Kidney (tissue), 14 donors: ENCODE results near the gene LMBRD2. TPM values are rescaled to one million over a fixed set of nuclear protein-coding genes. Genes with fewer than 3 reads are reported as not detected.

Experiments
- DNase-seq, 5 donors: peaks; one replicate each; pipeline ENCODE4 v3.0.0-alpha.2; 2013 to 2020
- FAIRE-seq: peaks from 2 replicates; lab custom pipeline; 2012; peaks lifted over from hg19 to GRCh38; lab: Jason Lieb, UNC
- H3K27ac ChIP-seq, 2 donors: one replicate each; pipeline ENCODE4 v1.7.0; 2013; ENCODE audit warnings: low read depth in 2 of 2, low read length in 2 of 2, inconsistent platforms in 1 of 2
- H3K27me3 ChIP-seq: one replicate; pipeline ENCODE4 v1.7.1; 2013; ENCODE audit warnings: low read length, inconsistent platforms; ENCODE audit not compliant: control insufficient read depth, insufficient read depth
- H3K36me3 ChIP-seq, 3 donors: one replicate each; pipeline versions ENCODE4 v1.7.0 to v1.7.1; 2013; ENCODE audit warnings: low read length in 3 of 3, control low read depth in 1 of 3, inconsistent platforms in 1 of 3; ENCODE audit not compliant: insufficient read depth in 3 of 3, control insufficient read depth in 2 of 3
- H3K4me1 ChIP-seq, 3 donors: one replicate each; pipeline versions ENCODE4 v1.7.0 to v1.7.1; 2013; ENCODE audit warnings: low read length in 3 of 3, inconsistent platforms in 1 of 3, low read depth in 1 of 3; ENCODE audit not compliant: control insufficient read depth in 2 of 3, insufficient read depth in 2 of 3
- H3K4me3 ChIP-seq, 3 donors: one replicate each; pipeline versions ENCODE4 v1.7.0 to v1.8.1; 2013; ENCODE audit warnings: low read length in 3 of 3, control low read depth in 1 of 3, inconsistent platforms in 1 of 3
- H3K9ac ChIP-seq, 3 donors: one replicate each; pipeline versions ENCODE4 v1.7.0 to v1.7.1; 2013; ENCODE audit warnings: low read length in 3 of 3, control low read depth in 1 of 3, inconsistent platforms in 1 of 3
- H3K9me3 ChIP-seq, 3 donors: one replicate each; pipeline versions ENCODE4 v1.7.0 to v1.7.1; 2013; ENCODE audit warnings: low read length in 3 of 3, control low read depth in 1 of 3, inconsistent platforms in 1 of 3; ENCODE audit not compliant: control insufficient read depth in 2 of 3, insufficient read depth in 1 of 3
- intact Hi-C: fragments of 100-400 bp; cut with DNase I; formaldehyde crosslinking; loops from one replicate; pipeline ENCODE4 v1.11.1; 2022
- polyA plus RNA-seq: library from polyadenylated mRNA; stranded (reverse); fragments of 350-450 nt; fragmentation: Illumina TruSeq; extraction: RNeasy Lipid Tissue Mini Kit (QIAGEN cat#74804); gene quantifications from one replicate; pipeline ENCODE4 v1.2.3, GENCODE V29; 2014; ENCODE audit warnings: low read depth, low replicate concordance; ENCODE audit not compliant: insufficient read depth
- total RNA-seq: library from RNA; stranded (reverse); fragmentation: NEBNext Ultra II Directional; extraction: Animal tissue kit (Norgen Biotek cat#: 25700); gene quantifications from one replicate; pipeline ENCODE4 v1.2.1, GENCODE V29; 2021
- TF ChIP-seq, protein P1 (sequence below): IDR thresholded peaks from 3 replicates; pipeline ENCODE4 v1.5.1; 2012; ENCODE audit warnings: mild to moderate bottlenecking, moderate library complexity, borderline replicate concordance; ENCODE audit not compliant: insufficient read depth; ENCODE audit errors: extremely low read depth
- donor health status: control.
- donor health status: control.
- donor health status: control.
- donor health status: control.
- donor health status: control.
- donor health status: DM: yes; HTN: yes; CAD: no.
- donor health status: Normal renal cell carcinoma (clear cell type).

LMBRD2 gene
- total and polyA plus RNA-seq, 2 donors from 2014 or later: 4.0 to 13.6 TPM

- Histone ChIP-seq H3K9me3 (no peaks in the 10 kb centered on the region), H3K4me1 (peaks cover 0 to 2% (median 0%) of the 10 kb centered on the region in 3 donors), H3K4me3 (peak overlapping the region in 2 of 3 donors; percentile 7 to 52), H3K27me3 (no peaks in the 10 kb centered on the region), H3K36me3 (no peaks in the 10 kb centered on the region), H3K9ac (no peak overlapping the region), H3K27ac (no peak overlapping the region)
- FAIRE-seq (no peak), DNase-seq (no peak)
- intact Hi-C loops: no loop called here
- TF ChIP-seq, protein P1, sequence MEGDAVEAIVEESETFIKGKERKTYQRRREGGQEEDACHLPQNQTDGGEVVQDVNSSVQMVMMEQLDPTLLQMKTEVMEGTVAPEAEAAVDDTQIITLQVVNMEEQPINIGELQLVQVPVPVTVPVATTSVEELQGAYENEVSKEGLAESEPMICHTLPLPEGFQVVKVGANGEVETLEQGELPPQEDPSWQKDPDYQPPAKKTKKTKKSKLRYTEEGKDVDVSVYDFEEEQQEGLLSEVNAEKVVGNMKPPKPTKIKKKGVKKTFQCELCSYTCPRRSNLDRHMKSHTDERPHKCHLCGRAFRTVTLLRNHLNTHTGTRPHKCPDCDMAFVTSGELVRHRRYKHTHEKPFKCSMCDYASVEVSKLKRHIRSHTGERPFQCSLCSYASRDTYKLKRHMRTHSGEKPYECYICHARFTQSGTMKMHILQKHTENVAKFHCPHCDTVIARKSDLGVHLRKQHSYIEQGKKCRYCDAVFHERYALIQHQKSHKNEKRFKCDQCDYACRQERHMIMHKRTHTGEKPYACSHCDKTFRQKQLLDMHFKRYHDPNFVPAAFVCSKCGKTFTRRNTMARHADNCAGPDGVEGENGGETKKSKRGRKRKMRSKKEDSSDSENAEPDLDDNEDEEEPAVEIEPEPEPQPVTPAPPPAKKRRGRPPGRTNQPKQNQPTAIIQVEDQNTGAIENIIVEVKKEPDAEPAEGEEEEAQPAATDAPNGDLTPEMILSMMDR: no peak
Measured at GRCh38 chr5:36070687-36071571, 80.8 kb downstream of the LMBRD2 start.

DNA sequence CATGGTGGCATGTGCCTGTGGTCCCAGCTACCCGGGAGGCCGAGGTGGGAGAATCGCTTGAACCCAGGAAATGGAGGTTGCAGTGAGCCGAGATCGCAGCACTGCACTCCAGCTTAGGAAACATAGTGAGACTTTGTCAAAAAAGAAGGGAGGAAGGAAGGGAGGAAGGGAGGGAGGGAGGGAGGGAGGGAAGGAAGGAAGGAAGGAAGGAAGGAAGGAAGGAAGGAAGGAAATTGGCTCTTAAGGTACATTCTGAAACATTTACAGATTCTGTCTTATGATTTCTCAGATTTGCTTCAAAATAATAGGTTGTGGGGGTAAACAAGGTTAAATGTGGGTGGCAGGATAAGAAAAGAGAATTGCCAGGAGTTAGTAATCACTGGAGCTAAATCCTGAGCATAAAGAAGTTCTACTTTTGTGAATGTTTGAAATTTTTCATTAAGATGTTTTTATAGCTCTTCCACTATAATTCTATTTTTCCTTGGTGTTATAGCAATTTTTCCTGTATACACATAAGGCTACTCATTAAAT, 82.9 kb downstream of the LMBRD2 start:
- no peaks in the 10 kb centered on the region for H3K27me3 ChIP-seq
- H3K27ac ChIP-seq: no peak overlapping the region
- no peak for FAIRE-seq
- DNase-seq: no peak
- H3K9me3 ChIP-seq: no peaks in the 10 kb centered on the region
- TF ChIP-seq, protein P1: no peak
- H3K4me1 ChIP-seq: peaks cover 0 to 2% (median 0%) of the 10 kb centered on the region in 3 donors
- H3K9ac ChIP-seq: no peak overlapping the region
- no peak overlapping the region for H3K4me3 ChIP-seq
- no peaks in the 10 kb centered on the region for H3K36me3 ChIP-seq
- intact Hi-C loops: no loop called here

- no peaks in the 10 kb centered on the region for H3K36me3 ChIP-seq
- H3K27ac ChIP-seq: no peak within 1 kb of the TSS
- no peak within 1 kb of the TSS for H3K9ac ChIP-seq
- H3K4me1 ChIP-seq: peaks cover 0 to 2% (median 0%) of the 10 kb centered on the region in 3 donors
- no peaks in the 10 kb centered on the region for H3K27me3 ChIP-seq
- DNase-seq (peak in 4 of 5 donors; percentile 40 to 67 (median 52)), FAIRE-seq (no peak)
- TF ChIP-seq, protein P1: no peak
- H3K9me3 ChIP-seq: no peaks in the 10 kb centered on the region
- peak within 1 kb of the TSS; percentile 24 to 42 (median 27) for H3K4me3 ChIP-seq
- intact Hi-C loops: no loop called here
Measured at GRCh38 chr5:36066540-36067210, 85.0 kb downstream of the LMBRD2 start, which contains the start of gene UGT3A2. TSS of gene UGT3A2 (minus strand) at chr5:36066882. CDS start at chr5:36066789, 93 bp downstream.
